ENCODE results near the gene EPB41L1.
A peak's percentile ranks its signal among the peaks of the same experiment; 100 is the strongest.

The EPB41L1 gene

GRCh38 chr20:36184816-36185776, 30.6 kb downstream of the EPB41L1 start:
- FAIRE-seq (no peak), DNase-seq (ENCODE audit: low spot score) (no peak)

DNA sequence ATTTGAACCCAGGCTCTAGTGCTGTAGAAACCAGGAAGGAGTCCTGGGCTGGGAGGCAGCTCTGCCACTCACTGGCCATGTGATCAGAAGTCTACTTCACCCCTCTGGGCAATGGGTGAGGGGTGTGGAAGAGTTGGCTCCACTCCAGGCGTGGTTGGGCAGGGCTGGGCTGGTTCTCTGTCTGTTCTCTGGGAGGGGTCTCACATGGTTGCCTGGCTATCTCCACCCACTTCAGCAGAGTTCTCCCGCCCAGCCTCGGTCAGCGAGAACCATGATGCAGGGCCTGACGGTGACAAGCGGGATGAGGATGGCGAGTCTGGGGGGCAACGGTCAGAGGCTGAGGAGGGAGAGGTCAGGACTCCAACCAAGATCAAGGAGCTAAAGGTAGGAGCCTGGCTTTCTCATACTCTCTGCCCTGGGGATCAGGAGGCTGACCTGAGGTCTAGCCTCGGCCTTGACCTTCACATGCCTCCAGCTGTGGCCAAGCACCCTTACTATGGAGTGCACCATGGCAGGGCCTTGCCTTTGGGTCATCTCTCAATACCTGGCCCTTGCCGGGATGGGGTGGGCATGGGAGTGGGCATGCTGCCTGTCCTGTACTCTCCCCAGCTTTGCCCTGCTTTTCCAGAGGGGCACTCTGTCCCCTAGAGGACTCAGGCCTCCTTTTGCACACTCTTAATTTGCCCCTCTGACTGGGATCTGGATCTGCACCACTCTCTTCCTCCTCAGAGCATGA, 39.6 kb downstream of the EPB41L1 start:
- FAIRE-seq (no peak), DNase-seq (ENCODE audit: low spot score) (no peak)

DNA sequence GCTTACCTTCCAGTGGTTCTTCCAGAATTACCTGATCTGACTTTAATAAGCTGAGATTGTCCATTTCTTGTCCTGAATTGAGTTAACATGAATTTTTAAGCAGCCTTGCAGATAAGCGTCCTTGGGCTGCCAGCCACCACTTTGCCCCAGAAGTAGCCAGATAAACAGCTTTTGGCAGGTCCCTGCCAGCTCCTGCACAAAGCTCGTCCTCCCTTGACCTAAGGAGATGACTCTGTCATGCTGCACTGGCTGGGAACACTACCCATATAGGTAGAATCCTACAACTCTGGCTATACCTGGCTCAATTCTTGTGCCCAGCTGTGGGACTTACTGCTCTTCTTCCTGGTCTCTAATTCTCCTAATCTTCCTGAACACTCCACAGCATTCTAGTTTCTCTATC, 42.1 kb downstream of the EPB41L1 start:
- FAIRE-seq (no peak), DNase-seq (ENCODE audit: low spot score) (no peak)

DNA sequence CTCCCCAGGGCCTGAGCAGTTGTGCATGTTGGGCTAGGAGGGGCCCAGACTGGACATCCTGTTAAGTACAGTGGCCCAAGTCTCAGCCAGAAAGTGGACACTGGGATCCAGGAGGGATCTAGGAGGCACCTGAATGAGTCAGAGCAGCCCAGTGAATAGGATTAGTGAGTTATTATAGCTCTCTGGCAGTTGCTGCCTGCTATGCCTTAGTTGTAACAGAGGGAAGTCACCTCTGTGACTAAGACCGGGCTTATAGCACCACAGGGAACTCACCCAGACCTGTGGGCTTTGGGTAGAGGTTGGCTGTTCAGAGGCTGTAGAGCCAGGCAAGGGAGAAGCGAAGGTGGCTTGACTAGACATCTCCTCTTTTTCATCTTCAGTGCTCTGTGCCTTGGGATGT, 42.7 kb downstream of the EPB41L1 start:
- FAIRE-seq: no peak
- DNase-seq (ENCODE audit: low spot score): peak; percentile 38

DNA sequence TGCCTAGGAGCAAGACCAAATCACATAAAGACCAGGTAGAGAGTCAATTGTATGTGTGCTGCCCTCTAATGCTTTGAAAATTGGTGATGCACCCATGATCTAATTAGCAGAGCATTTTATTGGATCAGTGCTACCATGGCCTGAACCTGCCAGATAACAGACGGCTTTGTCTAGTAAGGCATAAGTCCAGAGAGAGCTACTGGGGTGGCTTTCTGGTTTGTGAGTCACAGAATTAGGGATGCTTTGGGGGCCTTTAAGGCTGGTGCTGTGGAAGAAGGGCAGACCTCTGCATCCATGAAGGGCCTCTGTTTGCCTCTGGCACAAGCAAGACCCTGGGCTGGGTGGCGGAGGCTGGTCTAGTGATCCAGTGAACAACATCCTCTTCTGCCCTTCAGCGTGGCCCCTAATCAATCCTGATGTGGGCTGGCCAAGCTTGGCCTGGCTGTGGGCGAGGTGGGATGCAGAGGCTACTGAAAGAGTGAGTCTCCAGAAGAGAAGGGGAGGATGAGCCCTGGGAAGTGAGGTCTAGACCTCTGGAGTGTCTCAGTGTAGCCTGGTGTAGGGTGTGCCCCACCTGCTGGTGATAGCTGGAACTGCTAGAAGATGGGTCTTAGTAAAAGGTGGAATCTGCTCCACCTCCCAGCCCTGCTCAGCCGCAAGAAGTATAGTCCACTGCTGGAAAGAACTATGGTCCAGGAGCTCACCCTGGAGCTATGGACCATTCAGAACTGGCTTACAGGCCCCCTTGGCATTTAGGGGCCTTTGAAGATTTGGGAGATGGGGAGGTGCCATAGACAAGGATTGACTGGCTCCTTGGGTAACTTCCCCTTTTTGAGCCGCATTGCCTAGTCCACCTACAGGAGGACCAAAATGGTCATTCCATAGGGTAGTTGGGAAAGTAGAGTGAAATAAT, 45.1 kb downstream of the EPB41L1 start:
- peak; percentile 17 for FAIRE-seq
- peak; percentile 68 for DNase-seq (ENCODE audit: low spot score)

GRCh38 chr20:36200451-36200850, 45.9 kb downstream of the EPB41L1 start:
- FAIRE-seq: no peak

DNA sequence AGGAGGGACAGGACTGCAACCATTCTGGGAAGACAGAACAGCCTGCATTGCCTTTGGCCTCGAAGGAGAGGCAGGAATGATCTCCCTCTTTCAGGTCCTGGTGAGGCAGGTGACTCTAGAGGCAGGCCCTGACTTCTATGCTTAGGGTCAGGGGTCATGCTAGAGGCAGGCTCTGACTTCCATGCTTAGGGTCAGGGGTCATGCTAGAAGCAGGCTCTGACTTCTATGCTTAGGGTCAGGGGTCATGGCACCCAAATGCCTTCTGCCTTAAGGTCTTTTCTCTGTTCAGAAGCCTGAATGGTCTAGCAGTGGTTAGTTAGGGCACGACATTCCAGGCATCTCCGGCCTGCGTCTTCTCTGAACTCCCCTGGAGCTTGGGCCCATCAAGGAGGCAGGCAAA, 46.7 kb downstream of the EPB41L1 start:
- DNase-seq (ENCODE audit: low spot score) (no peak), FAIRE-seq (no peak)

More at GRCh38 chr20:36200451-36200850, 45.9 kb downstream of the EPB41L1 start:
- DNase-seq (ENCODE audit: low spot score): no peak

DNA sequence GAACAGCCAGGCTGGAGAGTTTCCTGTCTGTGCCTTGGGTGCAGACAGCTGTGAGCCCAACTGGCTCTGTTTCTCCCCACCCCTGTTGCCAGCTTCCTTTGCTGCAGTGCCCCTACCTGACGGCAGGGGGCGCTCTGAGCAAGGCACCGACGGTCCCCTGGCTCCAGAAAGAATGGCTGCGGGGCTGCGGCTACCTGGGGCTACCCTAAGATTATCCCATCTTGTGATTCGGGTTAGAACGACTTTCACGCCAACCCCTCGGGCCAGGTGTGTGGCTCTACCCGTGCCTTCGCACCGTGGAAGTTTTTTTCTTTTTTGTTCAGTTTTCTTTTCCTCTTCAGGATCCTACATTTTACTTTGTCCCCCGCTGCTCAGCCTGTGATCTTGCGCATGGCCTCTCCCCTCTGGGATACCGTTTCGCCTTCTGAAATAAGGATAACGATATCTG, 48.4 kb downstream of the EPB41L1 start:
- no peak for FAIRE-seq

DNA sequence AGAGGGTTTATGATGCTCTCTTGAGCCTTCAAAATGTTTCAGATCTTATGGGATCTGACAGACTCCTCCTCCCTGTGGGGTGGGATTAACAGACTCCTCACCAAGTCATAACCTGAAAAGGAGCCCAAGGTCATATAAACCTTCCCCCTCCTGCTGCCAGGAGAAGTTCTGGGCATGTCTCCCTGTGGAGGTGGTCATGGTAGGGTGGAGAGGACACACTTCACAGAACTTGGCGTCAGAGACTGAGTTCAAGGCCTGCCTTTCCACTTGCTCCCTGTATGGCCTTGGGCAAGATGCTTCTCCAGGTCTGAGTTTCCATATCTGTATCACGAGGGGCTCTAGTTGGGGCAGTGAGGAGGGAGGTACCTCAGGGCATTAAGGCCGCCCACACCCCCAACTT, 49.3 kb downstream of the EPB41L1 start:
- DNase-seq (ENCODE audit: low spot score): no peak
- no peak for FAIRE-seq

More for the DNA sequence above, 48.4 kb downstream of the EPB41L1 start:
- peak; percentile 35 for DNase-seq (ENCODE audit: low spot score)

GRCh38 chr20:36205026-36205425, 50.5 kb downstream of the EPB41L1 start:
- no peak for DNase-seq (ENCODE audit: low spot score)
- no peak for FAIRE-seq

DNA sequence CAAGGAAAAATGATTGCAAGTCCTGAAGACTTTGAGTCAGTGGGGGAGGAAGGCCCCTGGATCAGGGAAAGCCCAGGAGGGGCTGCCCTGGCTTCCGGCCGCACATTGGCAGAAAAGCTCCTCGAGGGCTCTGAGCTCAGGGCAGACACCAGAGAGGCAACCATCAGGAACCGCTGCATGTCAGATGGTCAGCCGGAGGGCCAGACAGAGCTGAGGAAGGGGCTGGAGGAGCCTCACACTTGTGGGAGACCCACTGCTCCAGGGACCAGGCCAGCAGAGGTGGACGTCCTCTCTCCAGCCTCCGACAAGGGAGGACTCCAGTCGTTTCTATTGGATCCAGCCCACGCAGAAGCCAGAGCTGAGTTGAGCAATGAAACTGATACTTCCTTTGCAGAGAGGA, 51.5 kb downstream of the EPB41L1 start:
- no peak for DNase-seq (ENCODE audit: low spot score)
- no peak for FAIRE-seq

DNA sequence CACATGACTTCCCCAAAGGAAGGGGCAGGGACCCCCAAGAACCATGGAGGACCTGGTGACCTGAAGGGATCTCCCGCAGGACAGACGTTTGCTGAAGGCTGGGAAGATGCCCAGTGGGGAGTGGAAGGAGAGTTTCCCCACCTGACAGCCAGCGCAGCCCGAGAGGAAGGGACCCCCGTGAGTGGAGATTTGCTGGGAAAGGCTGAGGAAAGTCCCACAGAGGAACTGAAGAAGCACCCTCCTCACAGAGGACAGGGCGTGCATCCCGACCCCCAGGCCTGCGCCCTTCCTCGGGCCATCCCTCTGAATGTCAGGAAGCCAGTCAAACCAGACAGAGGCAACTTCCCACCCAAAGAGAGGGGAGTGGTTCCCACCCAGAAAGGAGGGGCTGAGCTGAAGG, 52.1 kb downstream of the EPB41L1 start:
- no peak for FAIRE-seq
- no peak for DNase-seq (ENCODE audit: low spot score)

- DNase-seq (ENCODE audit: low spot score): no peak
- FAIRE-seq: no peak
Measured at GRCh38 chr20:36207602-36208001, 53.1 kb downstream of the EPB41L1 start.

- DNase-seq (ENCODE audit: low spot score) (no peak), FAIRE-seq (no peak)
Measured at GRCh38 chr20:36208257-36208656, 53.7 kb downstream of the EPB41L1 start.

GRCh38 chr20:36210436-36211021, 56.0 kb downstream of the EPB41L1 start:
- DNase-seq (ENCODE audit: low spot score): no peak
- no peak for FAIRE-seq

- FAIRE-seq: no peak
Measured at GRCh38 chr20:36213362-36213761, 58.8 kb downstream of the EPB41L1 start.

GRCh38 chr20:36214684-36215256, 60.2 kb downstream of the EPB41L1 start:
- peak; percentile 26 for DNase-seq (ENCODE audit: low spot score)
- FAIRE-seq: no peak

More at GRCh38 chr20:36213362-36213761, 58.8 kb downstream of the EPB41L1 start:
- DNase-seq (ENCODE audit: low spot score): no peak

GRCh38 chr20:36215778-36216177, 61.2 kb downstream of the EPB41L1 start:
- DNase-seq (ENCODE audit: low spot score) (no peak), FAIRE-seq (no peak)

GRCh38 chr20:36216314-36217025, 61.9 kb downstream of the EPB41L1 start:
- FAIRE-seq: no peak
- DNase-seq (ENCODE audit: low spot score): no peak

GRCh38 chr20:36217226-36217625, 62.7 kb downstream of the EPB41L1 start:
- FAIRE-seq (no peak), DNase-seq (ENCODE audit: low spot score) (no peak)
